Natural killer cell (primary cell): Measurements from ENCODE around the gene RSPO1. TPM values are rescaled to one million over a fixed set of nuclear protein-coding genes. Genes with fewer than 3 reads are reported as not detected.

Experiments used
- ATAC-seq, 3 donors: fragments of 150-1000 bp in 2 of 3; fragments of 200-7000 bp in 1 of 3; cut with Tn5 transposase; 1 replicate in 1 of 3; 2 replicates in 2 of 3; pipeline ENCODE4 v1.10.0; 2021; ENCODE audit warnings: mild to moderate bottlenecking in 2 of 3, moderate library complexity in 2 of 3
- DNase-seq, 2 donors: peaks; one replicate each; pipeline versions ENCODE4 v3.0.0 to v3.0.0-alpha.2; 2013 to 2021; ENCODE audit warnings: mixed read lengths in 1 of 2
- H3K27ac ChIP-seq: one replicate; pipeline ENCODE4 v1.5.1; 2013; ENCODE audit warnings: mild to moderate bottlenecking, low read length
- H3K27me3 ChIP-seq: one replicate; pipeline ENCODE4 v1.6.1; 2013; ENCODE audit warnings: low read length; ENCODE audit not compliant: control insufficient read depth, insufficient read depth
- H3K36me3 ChIP-seq: one replicate; pipeline ENCODE4 v1.6.1; 2013; ENCODE audit warnings: low read length; ENCODE audit not compliant: control insufficient read depth, insufficient read depth
- H3K4me1 ChIP-seq: one replicate; pipeline ENCODE4 v1.6.1; 2013; ENCODE audit warnings: low read length; ENCODE audit not compliant: control insufficient read depth, insufficient read depth
- H3K4me3 ChIP-seq: one replicate; pipeline ENCODE4 v1.5.1; 2013; ENCODE audit warnings: low read length
- H3K9me3 ChIP-seq: one replicate; pipeline ENCODE4 v1.6.1; 2013; ENCODE audit warnings: low read length; ENCODE audit not compliant: control insufficient read depth, insufficient read depth
- H3K27ac Mint-ChIP-seq, 2 donors: one replicate each; pipeline ENCODE4 v1.8.0; 2022; ENCODE audit warnings: mild to moderate bottlenecking in 2 of 2, mixed read lengths in 2 of 2, moderate library complexity in 1 of 2
- H3K27me3 Mint-ChIP-seq, 2 donors: one replicate each; pipeline ENCODE4 v1.8.0; 2022; ENCODE audit warnings: low read depth in 2 of 2, mixed read lengths in 2 of 2
- H3K36me3 Mint-ChIP-seq: one replicate; pipeline ENCODE4 v1.8.0; 2022; ENCODE audit warnings: mixed read lengths
- H3K4me1 Mint-ChIP-seq, 2 donors: one replicate each; pipeline ENCODE4 v1.8.0; 2022; ENCODE audit warnings: mixed read lengths in 2 of 2
- H3K4me3 Mint-ChIP-seq: one replicate; pipeline ENCODE4 v1.8.0; 2022; ENCODE audit warnings: mild to moderate bottlenecking, moderate library complexity, mixed read lengths
- H3K9me3 Mint-ChIP-seq, 2 donors: one replicate each; pipeline ENCODE4 v1.8.0; 2022; ENCODE audit warnings: mixed read lengths in 2 of 2
- whole genome bisulfite sequencing: methylation state at CpG from one replicate; pipeline ENCODE4 v1.1.7; 2013; ENCODE audit warnings: missing lambda C conversion rate; ENCODE audit not compliant: insufficient coverage; 5-methylcytosine and 5-hydroxymethylcytosine counted together
- intact Hi-C: fragments of 100-400 bp; cut with micrococcal nuclease; formaldehyde crosslinking; loops from one replicate; pipeline ENCODE4 v1.14.2; 2022
- total RNA-seq, 4 donors: library from RNA; stranded (reverse); fragments of 120-200 nt in 1 of 4; gene quantifications; one replicate each; pipeline versions ENCODE4 v1.2.3 to v1.2.4, GENCODE V29; 2013 to 2022
- TF ChIP-seq, protein P1 (sequence below): fragments of 200-600 bp; IDR thresholded peaks from one replicate; pipeline ENCODE4 v1.8.0; 2022; ENCODE audit warnings: antibody characterized with exemption

The RSPO1 gene
- total RNA-seq, 3 donors from 2014 or later (not counting 1 experiment from before 2014, with no cell fraction given), result not detected

DNA sequence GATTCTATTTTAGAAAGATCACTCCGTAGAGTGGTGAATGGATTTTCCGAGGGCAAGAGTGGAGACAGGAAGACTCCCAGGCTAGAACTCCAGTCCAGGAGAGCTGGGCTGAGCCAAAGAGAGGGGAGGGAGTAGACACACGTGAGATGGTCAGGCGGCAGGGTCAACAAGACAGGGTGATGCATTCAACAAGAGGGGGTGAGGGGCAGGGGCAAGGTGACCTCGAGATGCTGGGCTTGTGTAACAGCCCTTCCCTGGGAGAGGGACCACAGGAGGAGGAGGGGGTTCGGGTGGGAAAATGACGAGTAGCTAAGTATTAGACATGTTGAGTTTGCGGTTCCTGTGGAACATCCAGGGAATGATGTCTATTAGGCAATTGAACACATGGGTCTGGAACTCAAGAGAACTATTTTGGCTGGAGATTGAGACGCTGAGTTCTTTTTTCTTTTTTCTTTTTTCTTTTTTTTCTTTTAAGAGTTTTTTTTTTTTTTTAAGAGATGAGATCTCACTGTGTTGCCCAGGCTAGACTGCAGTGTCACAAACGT, 13.3 kb downstream of the RSPO1 start:
- H3K4me1 Mint-ChIP-seq, result no peaks in the 10 kb centered on the region
- H3K27ac Mint-ChIP-seq, result no peak overlapping the region
- Histone ChIP-seq H3K27ac (no peak overlapping the region), H3K36me3 (no peaks in the 10 kb centered on the region), H3K4me1 (no peaks in the 10 kb centered on the region), H3K9me3 (no peaks in the 10 kb centered on the region), H3K27me3 (no peaks in the 10 kb centered on the region), H3K4me3 (no peak overlapping the region)
- no peak overlapping the region for H3K4me3 Mint-ChIP-seq
- H3K27me3 Mint-ChIP-seq, result peaks cover 26% of the 10 kb centered on the region in 2 donors
- TF ChIP-seq, protein P1, sequence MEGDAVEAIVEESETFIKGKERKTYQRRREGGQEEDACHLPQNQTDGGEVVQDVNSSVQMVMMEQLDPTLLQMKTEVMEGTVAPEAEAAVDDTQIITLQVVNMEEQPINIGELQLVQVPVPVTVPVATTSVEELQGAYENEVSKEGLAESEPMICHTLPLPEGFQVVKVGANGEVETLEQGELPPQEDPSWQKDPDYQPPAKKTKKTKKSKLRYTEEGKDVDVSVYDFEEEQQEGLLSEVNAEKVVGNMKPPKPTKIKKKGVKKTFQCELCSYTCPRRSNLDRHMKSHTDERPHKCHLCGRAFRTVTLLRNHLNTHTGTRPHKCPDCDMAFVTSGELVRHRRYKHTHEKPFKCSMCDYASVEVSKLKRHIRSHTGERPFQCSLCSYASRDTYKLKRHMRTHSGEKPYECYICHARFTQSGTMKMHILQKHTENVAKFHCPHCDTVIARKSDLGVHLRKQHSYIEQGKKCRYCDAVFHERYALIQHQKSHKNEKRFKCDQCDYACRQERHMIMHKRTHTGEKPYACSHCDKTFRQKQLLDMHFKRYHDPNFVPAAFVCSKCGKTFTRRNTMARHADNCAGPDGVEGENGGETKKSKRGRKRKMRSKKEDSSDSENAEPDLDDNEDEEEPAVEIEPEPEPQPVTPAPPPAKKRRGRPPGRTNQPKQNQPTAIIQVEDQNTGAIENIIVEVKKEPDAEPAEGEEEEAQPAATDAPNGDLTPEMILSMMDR, result no peak
- 64% methylated on average over 9 of the region's 10 CpGs for WGBS
- ATAC-seq (no peak), DNase-seq (no peak)
- intact Hi-C loops, result no loop called here
- H3K9me3 Mint-ChIP-seq, result no peaks in the 10 kb centered on the region
- no peaks in the 10 kb centered on the region for H3K36me3 Mint-ChIP-seq

DNA sequence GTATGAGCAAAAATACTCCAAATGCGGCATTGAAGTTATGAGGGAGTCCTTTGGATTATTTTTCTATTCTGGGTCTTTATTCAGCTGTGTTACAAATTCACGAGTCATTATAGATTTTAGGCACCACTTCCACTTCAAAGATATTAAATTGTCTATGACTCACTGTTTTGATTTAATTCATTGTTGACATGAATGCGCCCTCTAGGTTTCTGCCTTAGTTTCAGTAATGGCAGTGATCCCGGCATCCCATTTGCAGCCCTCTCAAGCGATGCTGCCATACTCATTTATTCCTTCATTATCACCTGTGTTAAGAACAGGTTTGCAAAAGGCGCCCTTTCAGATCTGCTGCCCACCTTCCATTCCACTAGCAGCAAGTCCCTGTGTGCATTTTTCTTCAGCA, 14.0 kb downstream of the RSPO1 start:
- Mint-ChIP-seq H3K27ac (no peak overlapping the region), H3K4me3 (no peak overlapping the region), H3K27me3 (peaks cover 24 to 26% of the 10 kb centered on the region in 2 donors), H3K36me3 (no peaks in the 10 kb centered on the region), H3K4me1 (no peaks in the 10 kb centered on the region), H3K9me3 (no peaks in the 10 kb centered on the region)
- DNase-seq, result no peak
- ATAC-seq, result no peak
- TF ChIP-seq, protein P1, result no peak
- no peaks in the 10 kb centered on the region for H3K4me1 ChIP-seq
- no peaks in the 10 kb centered on the region for H3K9me3 ChIP-seq
- intact Hi-C loops, result no loop called here
- H3K27me3 ChIP-seq, result no peaks in the 10 kb centered on the region
- WGBS, result 78% methylated on average over 6 of the region's 6 CpGs
- no peak overlapping the region for H3K4me3 ChIP-seq
- H3K36me3 ChIP-seq, result no peaks in the 10 kb centered on the region
- no peak overlapping the region for H3K27ac ChIP-seq

DNA sequence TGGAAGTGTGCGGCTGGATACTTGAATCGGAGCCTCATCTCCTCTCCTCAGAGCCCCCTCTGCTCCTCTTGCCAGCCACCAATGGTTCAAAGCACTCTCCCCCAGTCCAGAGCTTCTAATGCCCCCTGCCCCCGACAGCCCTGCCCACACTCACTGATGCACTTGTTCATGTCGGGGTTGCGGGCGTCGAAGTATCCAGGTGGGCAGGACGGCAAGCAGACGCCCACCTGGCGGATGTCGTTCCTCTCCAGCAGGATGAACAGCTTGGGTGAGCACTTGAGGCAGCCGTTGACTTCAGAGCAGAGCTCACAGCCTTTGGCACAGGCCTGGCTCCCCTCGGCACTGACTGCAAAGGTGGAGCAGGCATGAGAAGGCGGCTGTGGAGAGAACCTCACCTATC, 18.4 kb downstream of the RSPO1 start:
- H3K9me3 ChIP-seq, result no peaks in the 10 kb centered on the region
- TF ChIP-seq, protein P1, result no peak
- Mint-ChIP-seq H3K4me3 (no peak overlapping the region), H3K4me1 (no peaks in the 10 kb centered on the region), H3K9me3 (no peaks in the 10 kb centered on the region), H3K27ac (no peak overlapping the region), H3K36me3 (no peaks in the 10 kb centered on the region), H3K27me3 (peaks cover 26 to 28% of the 10 kb centered on the region in 2 donors)
- no peak for ATAC-seq
- DNase-seq, result no peak
- 81% methylated on average over 14 of the region's 14 CpGs for WGBS
- no peaks in the 10 kb centered on the region for H3K36me3 ChIP-seq
- intact Hi-C loops, result no loop called here
- no peak overlapping the region for H3K4me3 ChIP-seq
- no peak overlapping the region for H3K27ac ChIP-seq
- no peaks in the 10 kb centered on the region for H3K4me1 ChIP-seq
- H3K27me3 ChIP-seq, result peaks cover 2% of the 10 kb centered on the region

DNA sequence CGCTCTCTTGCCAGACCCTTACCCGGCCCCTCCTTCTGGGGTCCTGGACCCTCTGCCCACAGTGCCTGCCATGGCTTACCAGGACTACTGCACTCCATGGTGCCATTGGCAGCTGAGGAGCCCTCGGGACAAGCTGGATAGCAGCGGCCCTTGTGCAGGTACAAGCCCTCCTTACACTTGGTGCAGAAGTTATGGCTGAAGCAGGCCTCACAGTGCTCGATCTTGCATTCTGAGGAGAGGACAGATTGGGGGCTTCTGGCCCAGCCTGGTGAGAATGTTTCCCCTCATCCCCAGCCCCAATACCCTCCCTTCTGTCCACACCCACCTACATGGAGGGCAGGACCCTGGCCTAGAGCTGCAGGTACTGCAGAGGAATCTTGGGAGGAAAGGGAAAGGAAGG, 20.6 kb downstream of the RSPO1 start:
- intact Hi-C loops, result no loop called here
- H3K36me3 Mint-ChIP-seq, result no peaks in the 10 kb centered on the region
- no peaks in the 10 kb centered on the region for H3K9me3 Mint-ChIP-seq
- Histone ChIP-seq H3K27me3 (peaks cover 3% of the 10 kb centered on the region), H3K4me3 (no peak overlapping the region), H3K9me3 (no peaks in the 10 kb centered on the region), H3K27ac (no peak overlapping the region), H3K4me1 (no peaks in the 10 kb centered on the region), H3K36me3 (no peaks in the 10 kb centered on the region)
- no peak overlapping the region for H3K4me3 Mint-ChIP-seq
- DNase-seq (no peak), ATAC-seq (no peak)
- H3K4me1 Mint-ChIP-seq, result no peaks in the 10 kb centered on the region
- TF ChIP-seq, protein P1, result no peak
- 83% methylated on average over 5 of the region's 5 CpGs for WGBS
- H3K27me3 Mint-ChIP-seq, result peaks cover 26% of the 10 kb centered on the region in 2 donors
- H3K27ac Mint-ChIP-seq, result no peak overlapping the region
